ENCODE measurements around the gene NR6A1. TPM values are rescaled to one million over a fixed set of nuclear protein-coding genes. Genes with fewer than 3 reads are reported as not detected.

NR6A1 gene
- total and polyA plus RNA-seq, 2 of the 8 experiments (the other 6 are each of a cell fraction or from before 2014, with no cell fraction given): 93.2 to 237 TPM

- peak; percentile 45 for FAIRE-seq
- Histone ChIP-seq H2BK15ac (ENCODE audit: low read length) (no peak overlapping the region), H2BK120ac (replicated peaks; ENCODE audit: low read depth, low read length) (no peak overlapping the region), H3K4me3 (ENCODE audit: extremely low read depth in 1 of 4, insufficient read depth in 2 of 4, low read depth in 3 of 4, low read length in 4 of 4) (peak overlapping the region; percentile 56 to 86 (median 73); a peak in 7 of 8 replicates), H2BK5ac (ENCODE audit: low read depth, low read length) (no peak overlapping the region), H3K9me3 (ENCODE audit: insufficient read depth in 2 of 2, low read depth in 1 of 2, low read length in 1 of 2) (no peaks in the 10 kb centered on the region), H3K27ac (ENCODE audit: low read depth, low read length) (no peak overlapping the region), H3K56ac (replicated peaks; ENCODE audit: insufficient read length, low read depth, low read length) (no peak overlapping the region), H4K91ac (replicated peaks; ENCODE audit: insufficient read length, low read length) (no peak overlapping the region), H3K79me2 (ENCODE audit: control insufficient read depth in 1 of 2, insufficient read depth in 2 of 2, low read length in 2 of 2) (peaks cover 2 to 64% of the 10 kb centered on the region in 2 experiments; a peak in 3 of 4 replicates), H3K27me3 (replicated peaks in 1 of 4; ENCODE audit: control insufficient read depth in 3 of 4, extremely low read depth in 1 of 4, insufficient read depth in 3 of 4, low read length in 3 of 4) (no peaks in the 10 kb centered on the region), H3K14ac (ENCODE audit: insufficient read length) (no peak overlapping the region), H3K23me2 (ENCODE audit: low read depth, low read length) (peaks cover 8% of the 10 kb centered on the region), H3K79me1 (ENCODE audit: low read depth, low read length) (no peaks in the 10 kb centered on the region), H3K9ac (replicated peaks in 1 of 4; ENCODE audit: extremely low read depth in 1 of 4, low read depth in 3 of 4, low read length in 3 of 4) (no peak overlapping the region), H3K4me2 (ENCODE audit: insufficient read depth in 1 of 2, low read depth in 2 of 2, low read length in 2 of 2) (peak overlapping the region; percentile 81 to 85), H3K4ac (replicated peaks; ENCODE audit: insufficient read length, low read depth, low read length) (no peak overlapping the region), H2AK5ac (ENCODE audit: low read depth, low read length) (no peak overlapping the region), H4K8ac (ENCODE audit: extremely low read depth, insufficient read depth, low read length) (no peak overlapping the region), H2AFZ (ENCODE audit: low read length) (no peak overlapping the region), H3K23ac (ENCODE audit: insufficient read length) (no peak overlapping the region), H3K36me3 (ENCODE audit: control insufficient read depth in 2 of 4, insufficient read depth in 4 of 4, low read length in 3 of 4) (no peaks in the 10 kb centered on the region), H3K18ac (ENCODE audit: extremely low read depth, low read length) (no peak overlapping the region), H4K20me1 (replicated peaks in 1 of 2; ENCODE audit: control insufficient read depth in 1 of 2, insufficient read depth in 2 of 2, low read length in 2 of 2) (peaks cover 10 to 12% of the 10 kb centered on the region in 2 experiments), H3K4me1 (replicated peaks in 1 of 4; ENCODE audit: control insufficient read depth in 3 of 4, insufficient read depth in 4 of 4, low read length in 3 of 4) (peaks cover 4 to 24% (median 11%) of the 10 kb centered on the region in 4 experiments; a peak in 6 of 7 replicates), H2BK20ac (ENCODE audit: low read length) (no peak overlapping the region), H2BK12ac (ENCODE audit: low read depth, low read length) (no peak overlapping the region), H4K5ac (ENCODE audit: insufficient read length, low read depth, low read length) (no peak overlapping the region)
- no peak for DNase-seq (ENCODE audit: low read depth in 1 of 2, low spot score in 2 of 2)
- TF ChIP-seq SIX5 (IDR thresholded peaks at IDR 0.05; ENCODE audit: low read depth, low read length) (no peak), JUND (IDR thresholded peaks at IDR 0.05; ENCODE audit: low read length) (no peak)
- WGBS, 2 experiments (ENCODE audit: extremely low coverage in 1 of 2, insufficient coverage in 1 of 2, insufficient read length in 1 of 2, insufficient replicate concordance in 2 of 2, low coverage in 1 of 2, low lambda C conversion rate in 2 of 2, missing lambda C conversion rate in 1 of 2): 8% methylated on average over 11 of the region's 11 CpGs; no CpG with 5 or more reads in 1 of the 2 experiments
- CTCF ChIA-PET (ENCODE audit: partially characterized antibody): interaction anchor here (0.5 to 17.6 kb wide), 12 partner anchors 9 to 388 kb away, joined by 3 to 1300 read pairs (median 7); partner anchors contain the start of genes ARPC5L, OLFML2A, RPL35 and WDR38
- POLR2A ChIA-PET (ENCODE audit: partially characterized antibody): interaction anchor here (0.6 to 13.5 kb wide), 7 partner anchors 10 to 427 kb away, joined by 3 to 396 read pairs (median 8); partner anchors contain the start of genes ARPC5L, RPL35 and WDR38
These were observed 2.2 kb downstream of the NR6A1 start for GRCh38 chr9:124768750-124769548.

All from H1 (cell line).